IMR-90 (cell line): ENCODE measurements around the gene CWC22. TPM values are rescaled to one million over a fixed set of nuclear protein-coding genes. Genes with fewer than 3 reads are reported as not detected.

Source experiments
- ATAC-seq: fragments of 200-7000 bp; cut with Tn5 transposase; 2 replicates; pipeline ENCODE4 v1.9.1; 2020; ENCODE audit warnings: low read depth, mild to moderate bottlenecking, moderate library complexity
- BruUV-seq: library from RNA; stranded (reverse); fragments of 400-500 nt; replicated peaks from 2 replicates; lab custom pipeline; 2021; lab: Mats Ljungman, UMichigan
- CTCF ChIA-PET: fragments of 300-600 bp; formaldehyde crosslinking; extraction: SDS; loops from one replicate; lab custom pipeline; 2021; ENCODE audit warnings: antibody characterized with exemption; lab: Yijun Ruan, JAX
- POLR2A ChIA-PET: fragments of 300-600 bp; sonication (Branson Sonifier 250); formaldehyde crosslinking; loops from one replicate; lab custom pipeline; 2022; ENCODE audit warnings: antibody characterized with exemption; ENCODE audit not compliant: unreplicated experiment; lab: Charles Lee
- DNase-seq: peaks from one replicate; pipeline ENCODE4 v3.0.0; 2013
- H2AFZ ChIP-seq: replicated peaks from 2 replicates; pipeline ENCODE3; 2013; ENCODE audit warnings: low read length, mild to moderate bottlenecking; ENCODE audit not compliant: poor library complexity
- H2AK5ac ChIP-seq: 2 replicates; pipeline ENCODE4 v1.6.1; 2013; ENCODE audit warnings: low read depth, low read length, inconsistent platforms
- H2AK9ac ChIP-seq: replicated peaks from 2 replicates; pipeline ENCODE3; 2013; ENCODE audit warnings: mild to moderate bottlenecking, low read depth, low read length, moderate library complexity; ENCODE audit not compliant: poor library complexity
- H2BK120ac ChIP-seq: 2 replicates; pipeline ENCODE4 v1.6.1; 2013; ENCODE audit warnings: low read depth, low read length, inconsistent platforms
- H2BK15ac ChIP-seq: 3 replicates; pipeline ENCODE4 v1.6.1; 2013; ENCODE audit warnings: low read depth, low read length, inconsistent platforms
- H2BK20ac ChIP-seq: 2 replicates; pipeline ENCODE4 v1.6.1; 2013; ENCODE audit warnings: low read depth, mild to moderate bottlenecking, inconsistent platforms, low read length, moderate library complexity
- H2BK5ac ChIP-seq: 2 replicates; pipeline ENCODE4 v1.6.1; 2013; ENCODE audit warnings: mild to moderate bottlenecking, low read depth, low read length, inconsistent platforms; ENCODE audit not compliant: poor library complexity, severe bottlenecking
- H3K14ac ChIP-seq: replicated peaks from 2 replicates; pipeline ENCODE4 v1.6.1; 2013; ENCODE audit warnings: low read depth, low read length, inconsistent platforms
- H3K18ac ChIP-seq: 2 replicates; pipeline ENCODE4 v1.6.1; 2013; ENCODE audit warnings: low read depth, low read length, control low read depth
- H3K23ac ChIP-seq: 2 replicates; pipeline ENCODE4 v1.6.1; 2013; ENCODE audit warnings: low read depth, low read length, inconsistent platforms
- H3K27ac ChIP-seq: 2 replicates; pipeline ENCODE4 v1.5.1; 2013; ENCODE audit warnings: mild to moderate bottlenecking, control low read depth, low read length; ENCODE audit not compliant: insufficient read depth
- H3K27me3 ChIP-seq: 2 replicates; pipeline ENCODE4 v1.6.1; 2013; ENCODE audit warnings: low read length; ENCODE audit not compliant: control insufficient read depth, insufficient read depth
- H3K36me3 ChIP-seq: 2 replicates; pipeline ENCODE4 v1.6.1; 2013; ENCODE audit warnings: low read length, mixed read lengths; ENCODE audit not compliant: control insufficient read depth, insufficient read depth
- H3K4ac ChIP-seq: 2 replicates; pipeline ENCODE4 v1.6.1; 2013; ENCODE audit warnings: low read depth, low read length, inconsistent platforms
- H3K4me1 ChIP-seq: 2 replicates; pipeline ENCODE4 v1.6.1; 2013; ENCODE audit warnings: low read length, mixed read lengths; ENCODE audit not compliant: control insufficient read depth, insufficient read depth
- H3K4me2 ChIP-seq: 2 replicates; pipeline ENCODE4 v1.6.1; 2013; ENCODE audit warnings: low read depth, mild to moderate bottlenecking, control low read depth, low read length, moderate library complexity
- H3K4me3 ChIP-seq: 2 replicates; pipeline ENCODE4 v1.5.1; 2013; ENCODE audit warnings: low read depth, mild to moderate bottlenecking, control low read depth, low read length, moderate library complexity; ENCODE audit not compliant: insufficient read depth
- H3K56ac ChIP-seq: 2 replicates; pipeline ENCODE4 v1.6.1; 2013; ENCODE audit warnings: low read length, inconsistent platforms; ENCODE audit not compliant: insufficient read depth; ENCODE audit errors: extremely low read depth
- H3K79me1 ChIP-seq, 2 experiments: 2 replicates each; pipeline ENCODE4 v1.6.1; 2013; ENCODE audit warnings: low read length in 2 of 2, inconsistent platforms in 1 of 2, low read depth in 1 of 2
- H3K9ac ChIP-seq: 2 replicates; pipeline ENCODE4 v1.6.1; 2013; ENCODE audit warnings: low read depth, low read length, control low read depth
- H3K9me1 ChIP-seq: 2 replicates; pipeline ENCODE4 v1.6.1; 2013; ENCODE audit warnings: low read length, inconsistent platforms; ENCODE audit not compliant: insufficient read depth
- H3K9me3 ChIP-seq: 2 replicates; pipeline ENCODE4 v1.6.1; 2013; ENCODE audit warnings: low read length; ENCODE audit not compliant: control insufficient read depth, insufficient read depth
- H4K20me1 ChIP-seq: 2 replicates; pipeline ENCODE4 v1.6.1; 2013; ENCODE audit warnings: low read length, inconsistent platforms; ENCODE audit not compliant: insufficient read depth
- H4K5ac ChIP-seq: 2 replicates; pipeline ENCODE4 v1.6.1; 2013; ENCODE audit warnings: mild to moderate bottlenecking, low read depth, low read length, control low read depth
- H4K8ac ChIP-seq, 2 experiments: 2 replicates each; pipeline ENCODE4 v1.6.1; 2013; ENCODE audit warnings: low read depth in 2 of 2, low read length in 2 of 2, control low read depth in 1 of 2, inconsistent platforms in 1 of 2
- H4K91ac ChIP-seq: 2 replicates; pipeline ENCODE4 v1.6.1; 2013; ENCODE audit warnings: low read depth, low read length, inconsistent platforms; ENCODE audit not compliant: insufficient read depth
- RAD21 ChIP-seq: IDR thresholded peaks from 2 replicates; pipeline ENCODE4 v1.6.1; 2012; ENCODE audit warnings: low read length, improper control_type of control experiment
- RCOR1 ChIP-seq: IDR thresholded peaks from 2 replicates; pipeline ENCODE4 v1.6.1; 2012; ENCODE audit warnings: mild to moderate bottlenecking, low read length, improper control_type of control experiment; ENCODE audit not compliant: insufficient replicate concordance
- WGBS, 2 experiments: methylation state at CpG; one replicate each; pipeline versions ENCODE4 v1.1.5 to v1.1.7; 2013; ENCODE audit warnings: missing lambda C conversion rate in 2 of 2; ENCODE audit not compliant: insufficient read length in 1 of 2; ENCODE audit errors: extremely low coverage in 2 of 2; 5-methylcytosine and 5-hydroxymethylcytosine counted together
- dilution Hi-C: fragments of 300-500 bp; cut with HindIII; formaldehyde crosslinking; loops from one replicate; pipeline ENCODE4 v1.14.3; 2018; ENCODE audit warnings: low sequenced_read_pairs; ENCODE audit not compliant: unreplicated experiment
- in situ Hi-C: fragments of 300-500 bp; cut with MboI; formaldehyde crosslinking; loops from 3 replicates; pipeline ENCODE4 v1.14.3; 2019; ENCODE audit warnings: low sequenced_read_pairs, inconsistent platforms, mixed read lengths
- intact Hi-C: fragments of 100-400 bp; cut with micrococcal nuclease; formaldehyde crosslinking; loops from 2 replicates; pipeline ENCODE4 v1.10.0; 2022
- polyA plus RNA-seq, 3 experiments: library from polyadenylated mRNA; depleted of rRNA; stranded (reverse); fragments of >200 nt; gene quantifications; 2 replicates each; pipeline ENCODE4 v1.2.3, GENCODE V29; 2012; ENCODE audit warnings: low replicate concordance in 1 of 3
- total RNA-seq: library from RNA; depleted of rRNA; stranded (reverse); fragments of >200 nt; gene quantifications from 2 replicates; pipeline ENCODE4 v1.2.3, GENCODE V29; 2012

The CWC22 gene
- total and polyA plus RNA-seq, 2 of the 4 experiments (the other 2 are of a cell fraction), result 4.5 to 17.9 TPM

- no peak for ATAC-seq
- no peak overlapping the region for H4K8ac ChIP-seq
- H4K91ac ChIP-seq, result no peak overlapping the region
- ChIA-PET POLR2A (no interaction called here), CTCF (no interaction called here)
- intact Hi-C loops, result no loop called here
- H3K4me2 ChIP-seq, result no peak overlapping the region
- H2AK5ac ChIP-seq, result no peak overlapping the region
- DNase-seq, result no peak
- H3K36me3 ChIP-seq, result no peaks in the 10 kb centered on the region
- no peak overlapping the region for H3K18ac ChIP-seq
- no peak overlapping the region for H3K4me3 ChIP-seq
- H3K23ac ChIP-seq, result no peak overlapping the region
- dilution Hi-C loops, result no loop called here
- H3K27ac ChIP-seq, result no peak overlapping the region
- no peak overlapping the region for H3K14ac ChIP-seq
- H4K5ac ChIP-seq, result no peak overlapping the region
- no peak overlapping the region for H3K4ac ChIP-seq
- no peak overlapping the region for H2BK20ac ChIP-seq
- no TSS peak for BruUV-seq
- peaks cover 2% of the 10 kb centered on the region for H3K4me1 ChIP-seq
- H3K9me3 ChIP-seq, result no peaks in the 10 kb centered on the region
- H2BK120ac ChIP-seq, result no peak overlapping the region
- peaks cover 5% of the 10 kb centered on the region for H3K9me1 ChIP-seq
- in situ Hi-C loops, result no loop called here
- H3K56ac ChIP-seq, result no peak overlapping the region
- H2AFZ ChIP-seq, result no peak overlapping the region
- H2BK5ac ChIP-seq, result no peak overlapping the region
- H4K20me1 ChIP-seq, result no peaks in the 10 kb centered on the region
- no peak overlapping the region for H3K9ac ChIP-seq
- TF ChIP-seq RCOR1 (no peak), RAD21 (no peak)
- H3K27me3 ChIP-seq, result no peaks in the 10 kb centered on the region
- no peak overlapping the region for H2BK15ac ChIP-seq
- H3K79me1 ChIP-seq, result no peaks in the 10 kb centered on the region
- no peak overlapping the region for H2AK9ac ChIP-seq
- WGBS, 2 experiments, result no CpG with 5 or more reads among the region's 23 CpGs
Observed at GRCh38 chr2:180021850-180022249, 14.8 kb upstream of the CWC22 start.
